ENCODE data around the gene MAP1LC3B.
A peak's percentile ranks its signal among the peaks of the same experiment; 100 is the strongest.
"Not testable (repeated sequence)": the region's sequence is repeated elsewhere in the genome, so short reads cannot be mapped to it uniquely, and the experiment has no call there.

MAP1LC3B gene

GRCh38 chr16:87383505-87384161, 8.5 kb upstream of the MAP1LC3B start, which contains the start of gene FBXO31:
Gene FBXO31 (minus strand): TSS chr16:87383776. CDS start chr16:87383744, 32 bp downstream.
- DNase-seq: peak; percentile 95

GRCh38 chr16:87384162-87384874, 7.8 kb upstream of the MAP1LC3B start:
- DNase-seq: no peak

GRCh38 chr16:87384875-87385167, 7.3 kb upstream of the MAP1LC3B start:
- not testable (repeated sequence) for DNase-seq

DNA sequence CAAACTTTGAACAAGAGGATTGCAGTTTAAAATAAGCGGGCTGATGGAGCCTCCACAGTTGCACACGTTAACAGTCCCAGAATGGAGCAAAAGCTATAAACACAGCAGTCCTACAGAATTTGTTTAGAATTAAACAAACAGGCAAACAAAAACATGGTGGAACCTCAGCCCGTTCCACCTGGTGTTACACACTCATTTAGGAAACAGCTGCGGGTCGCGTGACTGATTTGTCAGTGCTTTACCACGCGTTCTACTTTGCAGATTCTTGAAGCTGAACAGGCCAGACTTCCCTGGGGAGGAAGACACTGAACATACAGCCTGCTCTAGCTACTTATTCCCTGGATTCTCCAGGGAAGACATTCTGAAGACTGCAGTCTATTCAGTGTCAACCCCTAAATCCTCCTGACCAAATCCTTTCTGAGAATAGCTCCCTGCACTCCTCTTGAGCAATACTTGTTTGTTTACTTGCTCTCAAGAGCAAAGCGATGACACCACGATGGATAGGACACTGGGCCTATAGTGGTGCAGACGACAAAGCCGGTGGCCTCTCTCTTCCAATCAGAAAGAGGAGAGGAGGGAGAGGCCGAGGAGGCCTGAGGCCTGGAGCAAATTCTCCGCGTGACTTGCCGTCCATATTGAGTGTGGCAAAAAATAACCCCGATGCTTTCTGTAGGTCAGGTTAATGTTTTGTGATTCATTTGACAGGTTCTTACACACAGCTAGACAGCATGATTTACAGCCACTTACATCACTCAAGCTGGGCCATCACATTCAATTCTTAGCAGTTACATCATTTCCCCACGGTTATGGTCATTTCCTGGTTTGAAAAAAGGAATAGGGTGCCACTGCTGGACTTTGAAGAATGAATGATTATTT, 4.0 kb upstream of the MAP1LC3B start:
- peak; percentile 78 for DNase-seq

GRCh38 chr16:87388818-87389134, 3.4 kb upstream of the MAP1LC3B start:
- DNase-seq: no peak

GRCh38 chr16:87389245-87389644, 2.9 kb upstream of the MAP1LC3B start:
- DNase-seq: no peak

- DNase-seq: not testable (repeated sequence)
Observed at GRCh38 chr16:87389914-87390313, 2.2 kb upstream of the MAP1LC3B start.

- no peak for DNase-seq
Observed at GRCh38 chr16:87390641-87391323, 1.4 kb upstream of the MAP1LC3B start.

DNA sequence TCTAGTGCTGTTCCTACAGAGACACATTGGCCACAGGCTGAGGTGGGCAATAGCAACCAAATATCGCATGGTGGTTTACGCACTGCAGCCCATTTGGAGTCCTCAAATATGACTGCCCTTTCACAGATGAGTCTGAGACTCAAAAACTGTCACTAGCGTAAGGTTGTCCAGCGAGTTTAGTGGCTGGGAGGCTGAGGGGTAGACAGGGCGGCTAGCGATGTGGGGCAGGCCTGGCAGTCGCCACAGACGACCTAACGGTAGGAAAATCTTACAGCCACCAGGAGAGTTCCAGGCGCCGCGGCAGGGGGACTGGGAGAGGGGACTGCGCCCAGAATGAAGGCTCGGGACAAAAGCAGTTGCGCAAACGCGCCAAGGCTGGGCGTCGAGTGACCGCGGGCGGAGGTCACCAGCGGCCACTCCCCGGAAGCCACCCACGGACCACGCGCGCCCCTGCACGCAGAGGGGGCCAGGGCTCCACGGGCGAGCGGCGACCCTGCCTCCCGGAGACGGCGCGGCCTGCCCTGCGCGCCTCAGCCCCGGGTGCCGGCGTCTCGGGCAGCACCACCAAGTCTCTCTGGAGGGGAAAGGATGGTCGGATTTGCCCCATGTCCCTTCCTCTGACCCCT, 699 bp upstream of the MAP1LC3B start:
- DNase-seq: no peak

GRCh38 chr16:87392821-87393679, 914 bp downstream of the MAP1LC3B start:
- peak; percentile 51 for DNase-seq

DNA sequence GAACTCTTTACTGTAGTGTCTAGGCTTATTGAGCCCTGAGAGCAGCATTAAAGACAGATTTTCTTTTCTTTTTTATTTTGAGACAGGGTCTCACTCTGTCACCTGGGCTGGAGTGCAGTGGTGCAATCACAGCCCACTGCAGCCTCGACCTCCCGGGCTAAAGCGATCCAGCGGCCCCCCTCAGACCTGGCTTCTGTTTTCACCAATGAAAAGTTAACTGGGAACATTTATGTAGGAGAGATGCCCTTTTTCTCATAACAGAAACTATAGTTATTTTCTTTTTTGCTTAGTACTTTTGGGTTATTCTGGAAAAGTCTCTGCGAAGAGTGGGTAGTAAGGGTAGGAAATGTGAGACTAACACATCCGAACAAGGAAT, 1.5 kb downstream of the MAP1LC3B start:
- DNase-seq: no peak

GRCh38 chr16:87395181-87395842, 3.2 kb downstream of the MAP1LC3B start:
- DNase-seq: no peak

- DNase-seq: no peak
Observed at GRCh38 chr16:87404764-87405625, 12.9 kb downstream of the MAP1LC3B start.

GRCh38 chr16:87406495-87407088, 14.5 kb downstream of the MAP1LC3B start:
- DNase-seq: no peak

- DNase-seq: no peak
Observed at GRCh38 chr16:87407511-87408112, 15.5 kb downstream of the MAP1LC3B start.

- DNase-seq: no peak
Observed at GRCh38 chr16:87409153-87409552, 17.0 kb downstream of the MAP1LC3B start.

DNA sequence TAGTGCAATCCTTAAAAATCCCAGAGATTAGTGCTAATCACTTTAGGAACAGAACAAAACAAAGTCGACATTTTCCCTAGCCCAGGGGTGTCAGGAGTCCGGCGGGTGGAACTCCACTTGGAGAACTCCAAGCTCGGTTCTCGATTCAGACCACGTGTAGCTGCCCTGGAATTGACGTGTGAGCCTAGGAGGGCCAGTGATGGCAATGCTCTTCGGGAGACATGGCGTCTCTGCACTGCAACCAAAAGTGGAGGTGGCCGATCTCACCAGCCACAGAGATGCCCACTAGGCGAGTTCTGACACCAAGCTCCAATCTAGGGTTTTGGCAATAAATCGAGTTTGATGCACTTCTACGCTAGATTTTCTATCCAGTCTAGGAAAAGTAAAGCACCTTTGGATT, 17.6 kb downstream of the MAP1LC3B start:
- DNase-seq: no peak

- DNase-seq: no peak
Observed at GRCh38 chr16:87410530-87410929, 18.4 kb downstream of the MAP1LC3B start.

DNA sequence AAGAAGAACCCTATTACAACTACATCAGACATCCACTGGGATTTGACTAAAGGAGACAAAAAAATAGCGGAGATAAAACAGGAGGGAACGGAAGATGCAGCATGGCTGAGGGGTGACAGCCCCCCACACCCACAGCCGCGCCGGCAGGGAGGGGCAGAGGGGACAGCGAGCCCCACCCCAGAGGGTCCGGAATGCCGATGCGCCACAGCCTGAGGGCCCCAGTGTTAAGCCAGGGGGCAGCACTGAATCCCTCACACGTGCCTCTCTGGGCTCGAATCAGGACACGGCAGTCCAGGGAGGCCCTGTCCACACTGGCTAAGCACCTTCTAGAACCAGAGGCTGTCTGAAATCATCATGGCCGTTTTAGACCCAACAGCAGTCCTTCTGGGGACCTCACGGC, 18.8 kb downstream of the MAP1LC3B start:
- DNase-seq: no peak

All from activated CD4-positive, CD25-positive, alpha-beta regulatory T cell treated with anti-CD3 and anti-CD28 coated beads, Interleukin-2, amount 50 U/mL, for 72 hours (primary cell).